Hepatocyte (in vitro differentiated cells): Measurements from ENCODE around the gene LNX1.

Source experiments
- CTCF ChIP-seq: fragments of 200-600 bp; sonication (generic); IDR thresholded peaks from 2 replicates; pipeline ENCODE4 v1.5.1; 2016; ENCODE audit warnings: antibody characterized with exemption, mild to moderate bottlenecking; ENCODE audit not compliant: poor library complexity
- EZH2 ChIP-seq: fragments of 200-600 bp; sonication (generic); IDR thresholded peaks from 2 replicates; pipeline ENCODE4 v1.6.1; 2016; ENCODE audit warnings: antibody characterized with exemption, mild to moderate bottlenecking, borderline replicate concordance

DNA sequence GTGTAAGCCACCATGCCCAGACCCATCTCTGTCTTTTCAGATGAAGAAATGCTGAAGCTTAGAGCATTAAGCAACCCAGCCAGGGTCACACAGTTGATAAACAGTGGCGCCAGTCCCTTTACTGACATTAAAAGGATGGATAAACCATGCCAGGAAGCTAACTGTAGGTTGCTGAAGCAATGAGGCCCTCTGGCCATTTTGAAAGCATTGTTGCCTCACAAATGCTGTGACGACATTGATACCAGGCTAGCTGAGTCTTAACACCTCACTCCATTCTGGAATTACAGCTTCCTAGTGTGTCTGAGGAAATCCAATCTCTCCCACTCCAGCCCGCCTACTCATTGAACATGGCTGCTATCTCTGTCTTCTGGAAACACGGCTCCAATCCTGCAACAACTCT, 89.7 kb downstream of the LNX1 start:
- TF ChIP-seq CTCF (no peak), EZH2 (no peak)
